Smooth muscle cell (in vitro differentiated cells): ENCODE results near the gene PIP5KL1. TPM values are rescaled to one million over a fixed set of nuclear protein-coding genes. Genes with fewer than 3 reads are reported as not detected.

ENCODE experiments used
- DNase-seq: peaks from one replicate; lab custom pipeline; 2025; ENCODE audit not compliant: unreplicated experiment; lab: John Stamatoyannopoulos, UW
- H2AFZ ChIP-seq: fragments of 200-600 bp; sonication (generic); 2 replicates; pipeline ENCODE4 v1.6.0; 2016; ENCODE audit warnings: antibody characterized with exemption, low read depth, mild to moderate bottlenecking
- H3F3A ChIP-seq: fragments of 200-600 bp; sonication (generic); 2 replicates; pipeline ENCODE4 v1.6.0; 2017; ENCODE audit warnings: antibody characterized with exemption, low read depth
- H3K27ac ChIP-seq: fragments of 200-600 bp; sonication (generic); 2 replicates; pipeline ENCODE4 v1.5.1; 2016; ENCODE audit warnings: low read depth, mild to moderate bottlenecking
- H3K27me3 ChIP-seq: fragments of 200-600 bp; sonication (generic); 2 replicates; pipeline ENCODE4 v1.6.1; 2016; ENCODE audit warnings: low read depth, mild to moderate bottlenecking
- H3K36me3 ChIP-seq: fragments of 200-600 bp; sonication (generic); 2 replicates; pipeline ENCODE4 v1.5.1; 2016; ENCODE audit warnings: low read depth
- H3K4me1 ChIP-seq: fragments of 200-600 bp; sonication (generic); 2 replicates; pipeline ENCODE4 v1.5.1; 2016; ENCODE audit warnings: low read depth
- H3K4me2 ChIP-seq: fragments of 200-600 bp; sonication (generic); 2 replicates; pipeline ENCODE4 v1.6.0; 2016; ENCODE audit warnings: mild to moderate bottlenecking
- H3K4me3 ChIP-seq: fragments of 200-600 bp; sonication (generic); 2 replicates; pipeline ENCODE4 v1.5.1; 2016; ENCODE audit warnings: mild to moderate bottlenecking
- H3K79me2 ChIP-seq: fragments of 200-600 bp; sonication (generic); 2 replicates; pipeline ENCODE4 v1.6.0; 2016; ENCODE audit warnings: low read depth, mild to moderate bottlenecking
- H3K9ac ChIP-seq: fragments of 200-600 bp; sonication (generic); 2 replicates; pipeline ENCODE4 v1.6.0; 2016; ENCODE audit warnings: low read depth
- H3K9me3 ChIP-seq: fragments of 200-600 bp; sonication (generic); replicated peaks from 2 replicates; pipeline ENCODE4 v1.5.1; 2016; ENCODE audit warnings: low read depth
- H4K20me1 ChIP-seq: fragments of 200-600 bp; sonication (generic); 2 replicates; pipeline ENCODE4 v1.6.0; 2016; ENCODE audit warnings: low read depth
- WGBS: methylation state at CpG from one replicate; pipeline ENCODE4 v1.1.7; 2016; ENCODE audit warnings: low lambda C conversion rate; 5-methylcytosine and 5-hydroxymethylcytosine counted together
- polyA plus RNA-seq: library from polyadenylated mRNA; unstranded; fragments of >200 nt; fragmentation: Nextera tagmentation; extraction: Ambion mirVana; gene quantifications from 2 replicates; pipeline ENCODE4 v1.2.1, GENCODE V29; 2016
- total RNA-seq: library from RNA; depleted of rRNA; stranded (reverse); fragments of >200 nt; gene quantifications from 2 replicates; pipeline ENCODE4 v1.2.3, GENCODE V29; 2014
- TF ChIP-seq, protein P1 (sequence below): fragments of 200-600 bp; sonication (generic); IDR thresholded peaks from 2 replicates; pipeline ENCODE4 v1.5.1; 2017; ENCODE audit warnings: borderline replicate concordance, mild to moderate bottlenecking, antibody characterized with exemption; ENCODE audit not compliant: insufficient read depth, poor library complexity, severe bottlenecking

The PIP5KL1 gene
- total and polyA plus RNA-seq, 2 experiments from 2014 or later = 1.1 to 2.7 TPM

DNA sequence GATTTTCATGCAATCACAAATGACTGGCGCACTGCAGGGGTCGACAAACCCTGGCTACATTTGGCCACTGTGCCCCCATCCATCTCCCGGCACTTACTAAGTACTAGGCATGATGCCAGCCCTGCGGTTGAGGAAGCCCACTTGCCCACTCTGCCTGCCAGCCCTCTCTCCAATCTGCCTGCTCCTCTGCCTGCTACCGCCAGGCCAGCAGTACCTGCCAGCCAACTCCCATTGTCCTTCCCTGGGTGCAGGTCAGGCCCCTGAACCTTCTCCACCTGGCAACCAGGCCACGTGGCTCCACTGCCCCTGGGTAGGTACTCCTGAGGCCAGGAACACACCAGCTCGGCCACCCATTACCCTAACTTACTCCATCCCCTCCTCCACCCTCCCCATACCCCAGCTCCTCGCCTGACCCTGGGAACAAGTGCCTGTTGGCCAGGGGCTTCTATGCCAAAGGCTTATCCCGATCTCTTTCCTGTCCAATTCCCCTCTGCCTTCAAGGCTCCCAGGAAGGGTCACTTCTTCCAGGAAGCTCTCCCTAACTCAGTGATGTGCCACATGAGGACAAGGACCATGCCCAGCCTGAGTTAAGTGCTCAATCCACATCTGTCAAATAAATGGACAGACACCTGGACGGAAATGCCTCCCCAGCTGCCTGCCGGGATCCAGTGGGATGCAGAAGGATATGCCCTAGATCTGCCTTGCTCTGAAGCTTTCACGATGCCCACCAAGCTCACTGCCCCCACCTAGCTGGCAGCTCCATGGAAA is 43.6 kb upstream of the PIP5KL1 start:
- no peak overlapping the region for H3K9ac ChIP-seq
- H4K20me1 ChIP-seq = peaks cover 90% of the 10 kb centered on the region
- no peak overlapping the region for H3K27ac ChIP-seq
- H3K27me3 ChIP-seq = no peaks in the 10 kb centered on the region
- H3K4me1 ChIP-seq = peaks cover 32% of the 10 kb centered on the region
- peaks cover 93% of the 10 kb centered on the region for H3K79me2 ChIP-seq
- TF ChIP-seq, protein P1, sequence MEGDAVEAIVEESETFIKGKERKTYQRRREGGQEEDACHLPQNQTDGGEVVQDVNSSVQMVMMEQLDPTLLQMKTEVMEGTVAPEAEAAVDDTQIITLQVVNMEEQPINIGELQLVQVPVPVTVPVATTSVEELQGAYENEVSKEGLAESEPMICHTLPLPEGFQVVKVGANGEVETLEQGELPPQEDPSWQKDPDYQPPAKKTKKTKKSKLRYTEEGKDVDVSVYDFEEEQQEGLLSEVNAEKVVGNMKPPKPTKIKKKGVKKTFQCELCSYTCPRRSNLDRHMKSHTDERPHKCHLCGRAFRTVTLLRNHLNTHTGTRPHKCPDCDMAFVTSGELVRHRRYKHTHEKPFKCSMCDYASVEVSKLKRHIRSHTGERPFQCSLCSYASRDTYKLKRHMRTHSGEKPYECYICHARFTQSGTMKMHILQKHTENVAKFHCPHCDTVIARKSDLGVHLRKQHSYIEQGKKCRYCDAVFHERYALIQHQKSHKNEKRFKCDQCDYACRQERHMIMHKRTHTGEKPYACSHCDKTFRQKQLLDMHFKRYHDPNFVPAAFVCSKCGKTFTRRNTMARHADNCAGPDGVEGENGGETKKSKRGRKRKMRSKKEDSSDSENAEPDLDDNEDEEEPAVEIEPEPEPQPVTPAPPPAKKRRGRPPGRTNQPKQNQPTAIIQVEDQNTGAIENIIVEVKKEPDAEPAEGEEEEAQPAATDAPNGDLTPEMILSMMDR = no peak
- DNase-seq = no peak
- H2AFZ ChIP-seq = no peak overlapping the region
- H3K4me2 ChIP-seq = peak overlapping the region; percentile 51
- H3K9me3 ChIP-seq = no peaks in the 10 kb centered on the region
- peaks cover 12% of the 10 kb centered on the region for H3F3A ChIP-seq
- no peak overlapping the region for H3K4me3 ChIP-seq
- WGBS = 91% methylated on average over 12 of the region's 12 CpGs
- H3K36me3 ChIP-seq = no peaks in the 10 kb centered on the region

DNA sequence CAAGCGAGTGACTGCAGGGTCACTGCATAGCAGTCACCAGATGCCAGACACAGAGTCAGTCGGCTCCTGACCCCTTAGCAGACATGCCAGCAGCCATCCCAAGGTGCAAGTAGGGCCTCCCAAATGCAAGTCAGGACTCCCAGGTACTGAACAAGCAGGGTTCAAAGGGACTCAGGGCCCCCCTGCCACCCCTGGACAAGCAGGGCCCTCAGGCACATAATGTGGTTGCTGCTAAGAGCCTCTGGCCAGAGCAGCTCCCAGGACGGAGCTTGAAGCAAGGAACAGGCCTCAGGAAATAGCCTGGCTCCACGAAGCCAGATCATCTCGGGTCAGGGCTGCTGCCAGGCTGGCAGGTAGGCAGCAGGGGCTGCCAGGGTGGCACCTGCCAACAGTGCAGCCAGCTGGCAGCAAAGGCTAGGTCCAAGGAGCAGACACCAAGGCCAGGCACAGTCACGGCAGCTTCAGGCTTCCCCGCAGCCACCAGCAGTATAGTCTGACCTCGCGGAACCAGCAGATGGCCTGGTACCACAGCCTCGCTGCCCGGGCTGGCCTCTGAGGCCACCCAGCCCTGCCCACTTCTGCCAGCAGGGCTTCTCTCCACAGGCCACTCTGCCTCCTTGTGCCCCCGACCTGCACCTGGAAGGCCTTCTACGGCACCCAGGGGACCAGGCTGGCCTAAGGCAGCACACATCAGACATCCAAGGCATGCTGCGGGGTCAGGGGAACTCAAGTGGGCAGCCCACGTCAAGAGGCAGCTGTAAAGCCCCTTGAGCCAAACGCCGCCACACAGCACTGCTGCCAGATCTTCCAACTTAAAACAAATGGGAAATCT is 42.8 kb upstream of the PIP5KL1 start:
- no peaks in the 10 kb centered on the region for H3K36me3 ChIP-seq
- DNase-seq = no peak
- H4K20me1 ChIP-seq = peaks cover 82% of the 10 kb centered on the region
- WGBS = 81% methylated on average over 17 of the region's 17 CpGs
- no peak overlapping the region for H3K9ac ChIP-seq
- H3K79me2 ChIP-seq = peaks cover 86% of the 10 kb centered on the region
- peaks cover 25% of the 10 kb centered on the region for H3K4me1 ChIP-seq
- no peak overlapping the region for H3K4me3 ChIP-seq
- H3K27me3 ChIP-seq = no peaks in the 10 kb centered on the region
- no peak overlapping the region for H3K27ac ChIP-seq
- peak overlapping the region; percentile 30 for H3K4me2 ChIP-seq
- TF ChIP-seq, protein P1 = no peak
- no peak overlapping the region for H2AFZ ChIP-seq
- H3F3A ChIP-seq = peaks cover 9% of the 10 kb centered on the region
- no peaks in the 10 kb centered on the region for H3K9me3 ChIP-seq

DNA sequence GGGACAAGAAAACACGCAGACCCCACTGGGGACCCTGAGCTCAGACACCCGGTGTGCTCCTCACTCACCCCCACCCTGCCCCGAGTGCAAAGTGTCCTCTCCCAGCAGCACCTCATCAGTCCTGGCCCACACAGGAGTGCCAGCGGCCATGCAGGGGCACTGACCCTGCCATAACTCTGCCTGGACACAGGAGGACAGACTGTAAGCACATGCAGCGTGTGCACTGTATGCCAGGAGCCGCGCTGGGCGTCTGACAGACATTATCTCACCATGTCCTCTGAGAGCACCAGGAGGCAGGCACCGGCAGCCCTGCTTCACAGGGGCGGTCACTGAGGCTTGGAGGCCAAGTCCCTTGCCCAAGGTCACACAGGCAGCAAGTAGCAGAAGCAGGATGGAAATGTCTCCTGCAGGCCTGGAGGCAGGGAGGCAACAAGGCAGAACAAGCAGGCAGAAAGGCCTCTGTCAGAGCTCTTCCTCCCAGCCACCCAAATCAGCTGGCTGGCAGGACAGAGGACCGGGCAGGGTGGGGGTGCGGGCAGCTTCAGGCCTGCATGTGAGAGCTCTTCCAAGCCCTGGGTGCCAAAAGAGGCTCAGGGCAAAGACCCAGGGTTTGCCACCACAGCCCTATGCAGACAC is 41.8 kb upstream of the PIP5KL1 start:
- Histone ChIP-seq H3K4me2 (peak overlapping the region; percentile 33), H3K9ac (no peak overlapping the region), H3K9me3 (no peaks in the 10 kb centered on the region), H3K36me3 (no peaks in the 10 kb centered on the region), H4K20me1 (peaks cover 71% of the 10 kb centered on the region), H3K4me1 (peaks cover 17% of the 10 kb centered on the region), H3F3A (peaks cover 12% of the 10 kb centered on the region), H3K79me2 (peaks cover 86% of the 10 kb centered on the region), H2AFZ (no peak overlapping the region), H3K27me3 (no peaks in the 10 kb centered on the region), H3K4me3 (no peak overlapping the region), H3K27ac (no peak overlapping the region)
- TF ChIP-seq, protein P1 = no peak
- no peak for DNase-seq
- 79% methylated on average over 12 of the region's 12 CpGs for WGBS
